NT2/D1 (cell line): ENCODE measurements around the gene NFAM1.

Source experiments
- DNase-seq: peaks from one replicate; pipeline ENCODE4 v3.0.0-alpha.2; 2011; ENCODE audit warnings: low read depth, low spot score
- H3K27me3 ChIP-seq: 2 replicates; pipeline ENCODE4 v1.6.0; 2011; ENCODE audit warnings: mild to moderate bottlenecking; ENCODE audit not compliant: insufficient read length, insufficient read depth
- H3K36me3 ChIP-seq: 2 replicates; pipeline ENCODE4 v1.6.1; 2011; ENCODE audit warnings: mild to moderate bottlenecking, low read length, mixed read lengths; ENCODE audit not compliant: insufficient read depth, insufficient read length
- H3K4me1 ChIP-seq: 2 replicates; pipeline ENCODE4 v1.5.1; 2011; ENCODE audit not compliant: insufficient read depth, insufficient read length
- H3K4me3 ChIP-seq: 2 replicates; pipeline ENCODE4 v1.5.1; 2011; ENCODE audit warnings: low read depth; ENCODE audit not compliant: insufficient read length
- H3K9ac ChIP-seq: 2 replicates; pipeline ENCODE4 v1.6.0; 2011; ENCODE audit warnings: low read depth; ENCODE audit not compliant: insufficient read length
- H3K9me3 ChIP-seq: 2 replicates; pipeline ENCODE4 v1.5.1; 2011; ENCODE audit warnings: mild to moderate bottlenecking, low read length; ENCODE audit not compliant: insufficient read depth
- SUZ12 ChIP-seq: IDR thresholded peaks from 2 replicates; pipeline ENCODE4 v1.6.1; 2011; ENCODE audit not compliant: insufficient read length, insufficient read depth; ENCODE audit errors: extremely low read depth
- YY1 ChIP-seq: IDR thresholded peaks from 2 replicates; pipeline ENCODE4 v1.6.1; 2011; ENCODE audit not compliant: insufficient read length, insufficient read depth
- ZNF274 ChIP-seq: IDR thresholded peaks from 2 replicates; pipeline ENCODE4 v1.6.1; 2011; ENCODE audit warnings: mild to moderate bottlenecking, low read depth, low read length

The NFAM1 gene

DNA sequence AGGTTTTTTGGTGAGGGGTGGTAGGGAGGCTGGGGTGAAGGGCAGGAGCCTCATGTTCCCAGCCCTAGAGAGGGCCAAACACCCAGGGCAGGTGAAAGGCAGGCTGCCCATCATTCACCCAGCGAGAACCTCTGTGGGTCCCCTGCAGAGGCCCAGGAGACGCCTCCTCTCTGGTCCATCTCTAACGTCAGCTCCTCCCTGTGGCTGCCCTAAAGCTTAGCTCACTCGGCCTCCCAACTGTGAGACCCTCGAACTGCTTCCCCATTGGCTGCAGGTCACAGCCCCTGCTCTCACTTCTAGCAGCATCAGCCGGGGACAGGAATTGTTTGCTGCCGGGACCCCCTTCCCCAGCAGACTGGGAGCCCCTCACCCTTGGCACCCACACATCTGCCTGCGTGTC, 615 bp upstream of the NFAM1 start:
- no peak for TF ChIP-seq YY1
- TF ChIP-seq ZNF274: no peak
- no peak for TF ChIP-seq SUZ12
- Histone ChIP-seq H3K9ac (no peak overlapping the region), H3K27me3 (peaks cover 11% of the 10 kb centered on the region), H3K4me3 (no peak overlapping the region), H3K9me3 (no peaks in the 10 kb centered on the region), H3K36me3 (no peaks in the 10 kb centered on the region), H3K4me1 (peaks cover 10% of the 10 kb centered on the region)
- DNase-seq: no peak

- Histone ChIP-seq H3K27me3 (peaks cover 13% of the 10 kb centered on the region), H3K9me3 (no peaks in the 10 kb centered on the region), H3K36me3 (no peaks in the 10 kb centered on the region), H3K9ac (peak overlapping the region; percentile 42), H3K4me3 (no peak overlapping the region), H3K4me1 (peaks cover 15% of the 10 kb centered on the region)
- DNase-seq: no peak
- TF ChIP-seq SUZ12: no peak
- TF ChIP-seq ZNF274: no peak
- no peak for TF ChIP-seq YY1
Observed at GRCh38 chr22:42431401-42432019, 693 bp downstream of the NFAM1 start.

- H3K4me1 ChIP-seq: peaks cover 19% of the 10 kb centered on the region
- no peak for DNase-seq
- no peaks in the 10 kb centered on the region for H3K36me3 ChIP-seq
- H3K27me3 ChIP-seq: peaks cover 13% of the 10 kb centered on the region
- no peak overlapping the region for H3K9ac ChIP-seq
- no peaks in the 10 kb centered on the region for H3K9me3 ChIP-seq
- no peak overlapping the region for H3K4me3 ChIP-seq
- TF ChIP-seq ZNF274 (no peak), SUZ12 (no peak), YY1 (no peak)
Observed at GRCh38 chr22:42430528-42431125, 1.6 kb downstream of the NFAM1 start.

DNA sequence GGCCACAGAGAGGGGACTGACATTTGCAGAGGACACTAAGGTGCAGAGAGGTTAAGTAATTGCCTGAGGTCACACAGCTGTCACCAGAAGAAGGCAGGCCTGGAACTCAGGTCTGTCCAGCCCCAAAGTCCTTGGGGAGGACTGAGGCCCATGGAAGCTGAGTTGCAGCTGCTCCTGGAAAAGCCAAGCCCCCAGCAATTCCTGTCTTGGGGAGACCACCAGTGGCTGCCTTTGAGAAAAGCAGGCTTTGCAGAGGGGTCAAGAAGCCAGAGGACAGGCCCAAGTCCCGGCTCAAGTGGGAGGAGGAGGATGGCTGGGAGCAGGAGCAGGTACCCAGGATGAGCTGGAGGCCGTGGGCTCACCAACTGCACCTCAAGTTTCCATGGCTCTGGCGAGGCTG, 3.4 kb downstream of the NFAM1 start:
- H3K27me3 ChIP-seq: peaks cover 13% of the 10 kb centered on the region
- no peak for TF ChIP-seq YY1
- TF ChIP-seq ZNF274: no peak
- TF ChIP-seq SUZ12: no peak
- no peak overlapping the region for H3K9ac ChIP-seq
- peaks cover 19% of the 10 kb centered on the region for H3K4me1 ChIP-seq
- no peak overlapping the region for H3K4me3 ChIP-seq
- no peak for DNase-seq
- no peaks in the 10 kb centered on the region for H3K9me3 ChIP-seq
- no peaks in the 10 kb centered on the region for H3K36me3 ChIP-seq

DNA sequence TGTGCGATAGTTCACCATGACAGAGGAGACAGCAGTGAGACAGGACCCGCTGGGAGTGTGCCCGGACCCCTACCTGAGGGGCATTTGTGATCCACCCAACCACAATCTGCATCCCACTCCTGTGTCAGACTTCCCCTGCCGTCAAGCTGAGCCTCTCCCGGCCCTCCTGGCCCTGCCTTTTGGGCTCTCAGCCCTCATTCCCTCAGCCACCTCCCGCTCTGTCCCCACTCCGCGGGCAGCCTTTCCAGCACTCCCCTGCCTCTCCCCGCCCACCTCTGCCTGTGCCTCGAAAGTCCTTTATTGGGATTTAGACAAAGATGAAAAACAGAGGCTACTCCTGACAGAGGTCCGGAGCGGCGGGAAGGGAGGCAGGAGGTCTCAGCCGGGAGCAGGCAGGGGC, 4.2 kb downstream of the NFAM1 start:
- DNase-seq: no peak
- Histone ChIP-seq H3K36me3 (no peaks in the 10 kb centered on the region), H3K4me3 (no peak overlapping the region), H3K9me3 (no peaks in the 10 kb centered on the region), H3K27me3 (peaks cover 13% of the 10 kb centered on the region), H3K9ac (no peak overlapping the region), H3K4me1 (peaks cover 19% of the 10 kb centered on the region)
- no peak for TF ChIP-seq ZNF274
- no peak for TF ChIP-seq YY1
- TF ChIP-seq SUZ12: no peak

DNA sequence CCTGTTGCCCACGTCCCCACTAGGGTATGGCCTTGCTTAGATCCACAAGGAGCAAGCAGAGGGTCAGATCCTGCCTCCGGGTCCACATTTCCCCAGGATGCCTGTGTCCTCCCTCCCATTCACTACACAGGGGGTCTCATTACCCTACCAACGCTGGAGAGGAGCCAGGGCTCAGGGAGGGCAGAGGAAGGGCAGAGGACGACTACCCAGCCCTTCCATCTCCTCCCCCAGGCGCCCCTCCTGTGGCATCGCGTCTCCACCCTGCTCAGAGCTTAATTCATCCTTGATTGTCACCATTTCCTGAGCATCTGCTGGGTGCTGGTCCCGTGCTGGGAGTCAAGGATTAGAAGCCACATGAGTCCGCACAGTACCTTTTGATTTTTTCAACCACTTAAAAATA, 5.0 kb downstream of the NFAM1 start:
- DNase-seq: no peak
- TF ChIP-seq YY1 (no peak), SUZ12 (no peak), ZNF274 (no peak)
- Histone ChIP-seq H3K4me1 (peaks cover 17% of the 10 kb centered on the region), H3K4me3 (no peak overlapping the region), H3K27me3 (peaks cover 9% of the 10 kb centered on the region), H3K36me3 (no peaks in the 10 kb centered on the region), H3K9me3 (no peaks in the 10 kb centered on the region), H3K9ac (no peak overlapping the region)

DNA sequence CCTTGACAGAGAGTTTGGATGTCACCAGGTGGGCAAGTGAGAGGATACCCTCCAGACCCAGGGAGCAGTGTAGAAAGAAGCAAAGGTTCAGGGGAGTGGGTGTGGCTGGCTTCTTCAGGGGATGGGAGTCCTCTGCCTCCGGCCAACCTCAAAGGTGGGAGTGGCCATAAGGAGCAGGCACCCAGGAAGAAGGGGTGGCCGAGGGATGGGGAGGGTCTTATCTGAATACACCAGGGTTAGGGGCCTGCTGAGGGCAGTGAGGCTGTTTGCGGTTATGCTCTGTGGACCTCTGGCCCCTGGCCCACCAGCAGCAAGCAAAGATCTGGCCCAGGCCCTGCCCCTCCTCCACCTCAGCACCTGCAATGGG, 6.2 kb downstream of the NFAM1 start:
- Histone ChIP-seq H3K9ac (no peak overlapping the region), H3K36me3 (no peaks in the 10 kb centered on the region), H3K27me3 (peaks cover 8% of the 10 kb centered on the region), H3K4me3 (no peak overlapping the region), H3K9me3 (no peaks in the 10 kb centered on the region), H3K4me1 (peaks cover 12% of the 10 kb centered on the region)
- DNase-seq: no peak
- TF ChIP-seq YY1: no peak
- no peak for TF ChIP-seq ZNF274
- TF ChIP-seq SUZ12: no peak
